ENCODE results near the gene OSBPL5.

- TF ChIP-seq POLR2AphosphoS5 (IDR thresholded peaks at IDR 0.05) (no peak), CTCF (IDR thresholded peaks at IDR 0.05) (no peak), POLR2A (IDR thresholded peaks at IDR 0.05) (no peak)
Observed at GRCh38 chr11:3158821-3159220, 6.3 kb downstream of the OSBPL5 start.
